HG03097 (cell line): ENCODE measurements around the gene NTHL1.
"Not testable (repeated sequence)": the region's sequence is repeated elsewhere in the genome, so short reads cannot be mapped to it uniquely, and the experiment has no call there.

ENCODE experiments used
- ATAC-seq: cut with Tn5 transposase; IDR thresholded peaks from one replicate; pipeline ENCODE4 v1.9.1; 2021; ENCODE audit not compliant: unreplicated experiment, low FRiP score

NTHL1 gene

DNA sequence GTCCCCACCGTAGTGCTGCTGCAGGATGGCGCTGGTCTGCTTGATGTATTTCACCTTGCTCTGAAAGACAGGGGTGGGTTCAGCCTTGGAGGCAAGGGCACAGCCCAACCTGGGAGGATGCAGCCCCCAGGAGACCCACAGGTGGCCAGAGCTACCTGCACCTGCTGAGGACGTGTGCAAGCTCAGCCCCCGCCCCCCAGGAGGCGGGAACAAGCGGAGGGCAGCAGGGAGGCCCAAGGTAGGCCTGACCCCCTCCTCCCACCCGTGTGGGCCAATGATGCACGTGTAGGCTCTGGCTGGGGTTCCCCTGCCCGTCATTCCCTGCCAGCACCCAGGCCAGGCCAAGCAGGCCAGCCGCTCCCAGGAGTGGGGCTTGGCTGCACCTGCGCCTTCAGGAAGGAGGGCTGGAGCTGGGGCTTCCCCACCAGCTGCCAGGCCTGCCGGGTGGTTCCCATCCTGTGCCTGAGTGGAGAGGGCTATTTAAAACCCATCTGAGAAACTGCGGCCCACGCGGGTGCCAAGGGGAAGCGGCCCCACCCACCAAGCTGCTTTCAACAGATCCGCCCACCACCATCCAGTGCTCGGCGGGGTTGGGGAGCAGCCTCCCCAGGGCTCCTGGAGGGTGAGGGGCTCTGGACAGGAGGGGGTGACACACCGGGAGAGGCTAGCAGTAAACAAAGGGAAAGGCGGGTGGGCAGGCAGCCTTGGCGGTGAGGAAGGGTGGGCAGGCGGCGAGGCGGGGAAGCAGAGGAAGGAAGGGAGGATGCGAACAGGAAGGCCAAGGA is 3.8 kb downstream of the NTHL1 start:
- no peak for ATAC-seq

DNA sequence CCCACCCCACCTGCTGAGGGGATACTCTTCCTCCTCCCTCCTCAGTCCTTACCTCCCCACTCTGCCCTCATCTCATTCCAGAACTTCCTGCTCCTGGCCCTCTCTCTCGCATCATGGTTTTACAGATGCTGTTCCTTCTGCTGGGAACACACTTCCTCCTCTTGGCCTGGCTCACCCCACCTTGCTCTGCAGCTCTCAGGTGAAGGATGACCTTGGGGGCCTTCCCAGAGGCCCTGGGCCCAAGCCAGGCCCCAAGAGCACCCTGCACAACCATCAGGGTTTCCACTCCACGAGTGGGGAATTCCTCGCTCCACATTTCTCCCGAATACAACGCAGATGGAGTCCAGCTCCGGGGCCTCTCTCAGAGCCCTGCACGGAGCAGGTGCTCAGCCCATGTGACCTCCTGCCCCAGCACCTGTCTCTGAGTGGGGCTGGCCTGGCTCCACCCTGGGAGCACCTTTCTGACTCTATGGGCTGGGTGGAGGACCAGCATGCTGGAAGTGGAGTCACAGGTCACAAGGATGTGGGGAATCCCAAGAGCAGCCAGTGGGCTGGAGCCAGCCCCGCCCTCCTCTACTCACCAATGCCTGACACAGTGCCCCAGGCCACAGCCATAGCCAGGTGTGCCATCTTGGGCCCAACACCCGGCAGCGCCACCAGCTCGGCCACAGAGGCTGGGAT is 4.5 kb downstream of the NTHL1 start:
- ATAC-seq: no peak

DNA sequence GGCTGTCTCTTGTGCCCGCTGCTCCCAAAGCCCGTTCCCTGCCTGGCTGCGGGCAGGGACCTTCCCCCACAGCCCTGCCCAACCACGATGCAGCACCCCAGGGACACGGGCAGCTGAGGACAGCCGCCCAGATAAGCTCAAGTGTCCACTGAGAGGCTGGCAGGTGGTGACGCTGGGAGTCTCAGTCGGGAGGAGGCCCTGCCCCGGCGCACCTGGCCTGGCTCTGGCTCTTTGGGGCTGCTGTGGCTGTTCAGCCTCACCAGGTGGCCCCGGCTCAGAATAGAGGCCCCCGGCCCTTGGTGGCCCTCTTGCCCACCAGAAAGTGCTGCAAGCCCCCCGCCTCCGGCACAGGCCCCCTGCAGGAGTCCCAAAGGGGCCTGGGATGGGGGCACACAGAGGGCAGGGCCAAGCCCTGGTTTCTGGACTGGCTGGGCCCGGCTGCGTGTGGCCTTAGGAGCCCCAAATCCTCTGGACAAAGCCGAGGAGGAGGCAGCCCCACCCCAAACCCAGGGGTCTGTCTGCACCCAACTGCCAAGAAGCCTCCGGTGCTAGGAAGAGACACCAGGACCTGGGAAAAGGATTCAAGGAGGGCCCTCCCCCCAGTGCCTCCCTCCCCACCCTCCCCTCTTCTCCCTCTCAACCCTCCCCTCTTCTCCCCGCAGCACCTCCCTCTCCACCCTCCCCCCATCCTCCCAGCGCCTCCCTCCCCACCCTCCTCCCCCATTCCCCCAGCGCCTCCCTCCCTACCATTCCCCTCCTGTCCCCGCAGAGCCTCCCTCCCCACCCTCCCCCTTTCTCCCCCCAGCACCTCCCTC is 5.3 kb downstream of the NTHL1 start:
- ATAC-seq: no peak

DNA sequence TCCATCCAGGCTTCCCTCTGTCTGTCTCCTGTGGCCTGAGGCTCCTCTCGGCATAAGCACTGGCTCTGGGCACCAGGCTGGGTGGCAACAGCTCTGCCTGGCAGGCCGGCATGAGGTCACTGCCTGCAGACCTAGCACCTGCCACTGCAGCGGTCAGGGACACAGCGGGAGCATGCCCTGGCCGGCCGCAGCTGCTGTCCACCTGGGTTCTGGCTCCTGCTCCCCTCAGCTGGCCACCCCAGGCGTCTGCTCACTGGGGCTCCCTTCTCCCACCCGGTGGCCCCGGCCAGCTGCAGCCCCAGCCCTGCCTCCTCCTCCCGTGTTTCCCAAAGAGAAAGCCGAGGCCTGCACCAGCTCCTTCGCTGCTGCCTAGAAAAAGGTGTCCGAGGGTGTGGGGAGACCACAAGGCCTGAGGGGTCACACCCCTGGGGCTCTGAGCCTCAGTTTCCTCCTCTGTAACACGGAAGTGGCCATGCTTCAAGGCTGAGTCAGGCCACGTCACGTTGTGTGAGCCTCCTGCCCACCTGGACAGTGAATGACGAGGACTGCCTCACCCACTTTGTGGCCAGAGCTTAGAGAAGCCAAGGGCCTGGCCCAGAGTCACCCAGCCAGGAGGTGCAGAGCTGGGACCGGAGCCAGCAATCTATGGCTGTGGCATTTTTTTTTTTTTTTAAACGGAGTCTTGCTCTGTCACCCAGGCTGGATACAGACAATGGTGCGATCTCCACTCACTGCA is 6.7 kb downstream of the NTHL1 start:
- no peak for ATAC-seq

DNA sequence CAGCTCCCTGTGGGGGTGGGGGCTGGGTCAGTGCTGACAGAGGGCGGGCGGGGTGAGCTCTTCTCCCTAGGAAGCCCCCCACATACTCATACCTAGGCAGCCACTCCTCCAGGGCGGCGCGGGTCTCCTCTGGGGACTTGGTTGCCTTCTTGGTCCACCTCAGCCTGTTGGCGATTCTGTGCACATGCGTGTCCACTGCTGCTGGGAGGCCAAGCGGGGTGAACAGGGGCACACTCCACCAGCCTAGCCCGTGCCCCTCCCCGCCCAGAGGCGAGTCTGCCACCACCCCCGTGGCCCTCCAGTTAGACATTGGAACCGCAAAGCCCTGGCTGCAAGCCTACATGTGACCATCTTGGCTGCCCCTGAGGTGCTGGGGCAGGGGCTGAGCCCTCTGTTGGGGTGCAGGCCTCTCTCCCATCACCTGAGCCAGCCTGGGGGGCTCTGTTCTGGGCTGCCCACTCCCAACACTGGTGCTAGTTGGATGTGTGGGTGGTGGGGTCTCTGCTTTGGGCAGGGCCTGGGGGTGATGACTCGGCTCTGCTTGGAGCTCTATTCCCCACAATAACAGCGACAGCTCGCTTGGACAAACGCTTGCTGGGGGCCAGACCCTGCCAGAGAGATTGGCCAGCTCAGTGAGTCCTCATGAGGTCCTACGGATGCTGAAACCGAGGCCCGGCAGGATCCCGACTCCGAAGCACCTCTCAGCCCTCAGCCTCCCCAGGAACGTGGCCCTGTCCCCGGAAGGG is 7.4 kb downstream of the NTHL1 start:
- no peak for ATAC-seq

DNA sequence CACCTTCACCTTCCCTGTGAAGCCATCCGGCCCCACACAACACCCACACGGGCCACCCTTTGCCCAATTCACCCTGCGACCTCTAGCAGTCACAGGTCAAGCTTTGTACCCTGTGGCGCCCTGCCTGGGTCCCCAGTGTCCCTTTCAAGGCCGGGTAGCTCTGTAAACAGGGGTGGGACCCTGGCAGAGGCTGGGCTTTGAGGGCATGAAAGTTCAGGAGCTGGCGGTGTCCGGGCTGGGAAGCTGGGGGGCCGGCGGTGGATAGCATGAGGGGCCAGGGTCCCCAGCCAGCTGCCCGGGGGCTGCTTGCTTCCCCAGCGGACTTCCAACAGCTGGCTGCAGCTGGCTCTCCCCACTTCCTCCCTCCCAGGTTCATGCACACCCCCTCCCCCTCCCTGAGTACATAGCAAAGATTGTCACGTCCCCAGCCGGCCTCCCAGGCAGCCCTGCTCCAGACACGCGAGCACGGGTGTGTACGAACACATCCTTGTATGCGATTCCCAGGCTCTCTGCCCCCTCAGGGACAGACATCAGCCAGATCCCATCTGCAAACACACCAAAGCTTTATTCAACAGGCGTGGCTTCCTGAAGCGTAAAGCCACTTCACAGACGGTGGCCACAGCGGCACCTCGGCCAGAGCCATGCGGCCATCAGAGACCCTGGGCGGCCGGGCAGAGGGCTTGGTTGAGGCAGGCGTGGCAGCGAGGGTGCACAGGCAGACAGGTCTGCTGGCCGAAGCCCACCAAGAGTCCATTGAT is 8.2 kb downstream of the NTHL1 start:
- no peak for ATAC-seq

DNA sequence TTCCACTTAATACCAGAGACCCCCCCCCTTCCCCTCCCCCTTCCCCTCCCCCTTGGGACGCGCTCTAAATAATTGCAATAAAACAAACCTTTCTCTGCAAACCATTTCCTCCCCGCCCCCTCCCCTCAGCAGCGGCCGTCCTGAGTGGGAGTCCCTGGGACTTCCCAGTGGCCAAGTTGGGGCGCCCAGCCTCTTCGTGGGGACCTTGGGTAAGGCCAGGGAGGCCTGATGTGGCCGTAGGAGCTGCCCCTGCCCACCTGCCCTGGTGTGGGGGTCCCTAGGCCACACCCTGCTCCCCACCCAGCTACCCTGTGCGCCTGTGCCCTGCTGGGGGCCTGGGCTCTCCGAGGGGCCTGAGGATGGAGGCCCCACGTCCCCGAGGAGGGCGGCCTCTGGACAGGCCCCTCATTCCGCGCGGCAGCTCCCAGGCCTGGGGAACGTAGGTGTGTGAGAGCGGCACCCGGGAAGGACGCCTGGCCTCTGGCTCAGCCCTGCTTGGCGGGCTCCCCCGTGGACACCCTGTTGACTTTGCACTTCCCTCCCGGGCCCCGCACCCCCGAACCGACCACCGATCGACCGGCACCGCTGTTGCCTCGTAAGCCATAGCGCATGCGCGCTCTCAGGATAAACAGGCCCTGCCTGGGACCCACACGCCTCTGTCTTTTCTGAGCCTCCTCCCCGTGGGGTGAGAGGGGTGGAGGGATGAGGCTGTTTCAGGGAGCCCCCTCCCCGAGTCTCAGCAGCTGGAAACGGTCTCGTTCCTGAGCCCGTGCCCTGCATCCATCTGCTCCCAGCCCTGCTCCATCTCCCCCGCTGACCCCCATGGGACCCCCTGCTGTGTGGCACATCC is 9.0 kb downstream of the NTHL1 start:
- no peak for ATAC-seq

DNA sequence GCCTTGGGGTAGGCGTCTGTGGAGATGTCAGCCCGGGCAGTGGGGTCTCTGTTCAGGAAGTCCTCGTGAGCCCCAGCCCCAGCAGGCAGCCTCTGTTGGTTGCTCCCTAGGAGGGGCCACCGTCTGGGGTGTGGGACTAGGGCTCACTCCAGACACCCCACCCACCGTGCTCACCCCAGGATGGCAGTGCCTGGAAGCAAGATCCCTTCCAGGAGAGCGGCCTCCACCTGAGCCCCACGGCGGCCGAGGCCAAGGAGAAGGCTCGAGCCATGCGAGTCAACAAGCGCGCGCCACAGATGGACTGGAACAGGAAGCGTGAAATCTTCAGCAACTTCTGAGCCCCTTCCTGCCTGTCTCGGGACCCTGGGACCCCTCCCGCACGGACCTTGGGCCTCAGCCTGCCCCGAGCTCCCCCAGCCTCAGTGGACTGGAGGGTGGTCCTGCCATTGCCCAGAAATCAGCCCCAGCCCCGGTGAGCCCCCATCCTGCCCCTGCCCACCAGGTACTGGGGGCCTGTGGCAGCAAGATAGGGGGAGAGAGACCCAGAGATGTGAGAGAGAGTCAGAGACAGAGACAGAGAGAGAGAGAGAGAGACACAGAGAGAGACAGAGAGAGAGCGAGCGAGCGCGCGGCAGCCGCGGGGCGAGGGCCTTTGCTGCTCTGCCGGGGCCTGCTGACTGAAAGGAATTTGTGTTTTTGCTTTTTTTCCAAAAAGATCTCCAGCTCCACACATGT is 9.8 kb downstream of the NTHL1 start:
- no peak for ATAC-seq

DNA sequence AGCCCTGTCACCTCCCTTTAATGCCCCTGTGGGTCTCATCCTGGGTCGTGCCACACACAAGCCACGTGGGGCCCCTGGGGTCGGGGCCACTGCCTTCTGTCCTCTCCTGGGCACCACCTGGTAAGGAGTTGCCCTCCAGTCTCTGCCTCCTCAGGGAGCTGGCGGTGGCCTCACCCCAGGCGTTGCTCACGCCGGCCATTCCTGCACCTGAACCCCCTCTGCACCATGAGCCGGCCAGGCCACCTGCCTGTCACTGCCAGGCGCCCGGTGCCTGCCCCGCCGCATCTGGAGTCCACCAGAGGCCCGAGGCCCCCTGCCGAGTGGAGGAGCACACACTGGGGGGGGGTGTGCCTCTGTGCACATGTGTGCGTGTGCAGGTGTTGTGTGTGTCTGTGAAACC is 10.5 kb downstream of the NTHL1 start:
- ATAC-seq: no peak

DNA sequence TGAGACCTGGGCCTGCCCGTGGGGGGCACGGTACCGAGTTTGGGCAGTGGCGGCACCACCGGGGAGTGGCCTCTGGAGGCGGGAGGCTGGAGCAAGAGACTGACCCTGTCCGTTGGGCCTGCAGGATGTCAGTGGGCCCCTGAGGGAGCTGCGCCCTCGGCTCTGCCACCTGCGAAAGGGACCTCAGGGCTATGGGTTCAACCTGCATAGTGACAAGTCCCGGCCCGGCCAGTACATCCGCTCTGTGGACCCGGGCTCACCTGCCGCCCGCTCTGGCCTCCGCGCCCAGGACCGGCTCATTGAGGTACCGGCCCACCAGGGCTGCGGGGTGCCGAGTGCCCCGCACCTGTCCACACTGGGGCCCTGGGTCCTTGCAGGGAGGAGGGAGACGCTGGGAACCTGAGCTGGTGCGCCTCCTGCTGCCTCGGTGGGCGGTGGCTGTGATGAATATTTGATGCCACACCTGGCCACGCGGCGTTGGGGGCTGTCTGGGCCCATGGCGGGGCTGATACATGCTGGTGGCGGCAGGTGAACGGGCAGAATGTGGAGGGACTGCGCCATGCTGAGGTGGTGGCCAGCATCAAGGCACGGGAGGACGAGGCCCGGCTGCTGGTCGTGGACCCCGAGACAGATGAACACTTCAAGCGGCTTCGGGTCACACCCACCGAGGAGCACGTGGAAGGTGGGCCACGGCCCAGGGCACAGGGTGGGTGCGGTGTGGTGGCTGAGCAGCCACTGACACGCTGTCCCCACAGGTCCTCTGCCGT is 11.3 kb downstream of the NTHL1 start:
- no peak for ATAC-seq

DNA sequence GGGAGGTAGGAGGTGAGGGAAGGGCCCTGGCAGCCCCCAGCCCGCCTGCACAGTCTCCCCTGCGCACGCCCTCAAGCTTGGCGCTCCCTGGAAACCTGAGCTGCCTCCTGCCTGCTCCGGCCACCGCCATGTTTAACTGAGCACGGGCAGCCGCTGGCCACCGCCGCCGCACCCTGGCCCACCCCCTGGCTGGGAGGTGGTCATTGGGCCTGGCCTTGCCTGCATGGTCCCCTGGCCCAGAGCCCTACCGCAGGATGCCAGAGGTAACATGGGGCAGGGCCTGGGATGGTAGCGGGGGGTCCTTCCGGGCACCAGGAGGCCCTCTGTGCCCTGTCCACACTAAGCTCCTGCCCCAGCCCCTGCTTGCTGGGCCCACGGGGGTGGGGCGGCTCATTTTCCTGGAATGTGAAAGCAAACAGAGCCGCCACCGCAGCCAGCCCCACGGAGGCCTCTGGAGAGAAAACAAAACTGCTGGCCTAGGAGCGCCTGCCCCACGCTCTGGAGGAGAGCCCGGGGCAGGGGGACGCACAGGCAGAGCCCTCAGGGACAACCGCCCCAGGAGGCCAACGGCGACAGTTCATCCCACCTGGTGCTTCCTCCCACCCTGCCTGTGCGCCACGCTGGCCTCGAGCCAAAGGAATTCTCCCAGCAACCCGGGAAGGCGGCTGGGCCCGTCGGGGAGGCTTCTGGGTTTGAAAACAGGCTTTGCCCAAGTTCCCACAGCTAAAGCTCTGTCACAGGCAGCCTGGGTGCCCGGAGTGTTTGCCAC is 12.0 kb downstream of the NTHL1 start:
- no peak for ATAC-seq

DNA sequence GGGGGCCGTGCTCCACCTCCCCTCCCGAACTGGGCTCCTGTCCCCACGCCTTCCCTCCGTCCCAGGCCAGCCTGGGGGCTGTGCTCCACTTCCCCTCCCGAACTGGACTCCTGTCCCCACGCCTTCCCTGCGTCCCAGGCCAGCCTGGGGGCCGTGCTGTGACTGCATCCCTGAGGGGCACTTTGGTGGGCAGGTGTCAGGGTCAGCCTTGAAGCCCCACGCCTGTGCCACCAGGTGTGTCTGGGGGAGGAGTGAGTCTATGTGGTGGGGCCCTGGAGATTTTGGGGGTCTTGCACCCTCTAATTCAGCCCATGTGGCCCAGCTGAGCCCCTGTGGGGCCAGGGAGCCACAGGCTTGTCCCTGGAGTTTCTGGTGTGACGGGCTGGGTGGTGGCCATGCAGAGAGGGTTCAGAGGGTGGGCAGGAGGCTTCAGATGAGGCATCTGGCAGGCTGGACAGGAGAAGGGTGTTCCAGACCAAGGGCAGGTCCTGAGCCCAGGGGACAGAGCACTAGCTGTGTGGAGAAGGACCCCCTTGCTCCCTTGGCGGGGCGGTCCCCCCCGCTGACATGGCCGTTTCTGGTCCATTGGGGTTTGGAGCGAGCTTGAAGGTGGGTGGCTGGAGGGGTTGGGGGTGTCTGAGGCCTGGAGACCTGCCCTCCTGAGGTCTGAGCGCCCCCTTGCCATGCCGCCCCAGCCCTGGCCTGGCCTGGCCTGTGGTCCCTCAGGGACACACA is 12.8 kb downstream of the NTHL1 start:
- no peak for ATAC-seq

DNA sequence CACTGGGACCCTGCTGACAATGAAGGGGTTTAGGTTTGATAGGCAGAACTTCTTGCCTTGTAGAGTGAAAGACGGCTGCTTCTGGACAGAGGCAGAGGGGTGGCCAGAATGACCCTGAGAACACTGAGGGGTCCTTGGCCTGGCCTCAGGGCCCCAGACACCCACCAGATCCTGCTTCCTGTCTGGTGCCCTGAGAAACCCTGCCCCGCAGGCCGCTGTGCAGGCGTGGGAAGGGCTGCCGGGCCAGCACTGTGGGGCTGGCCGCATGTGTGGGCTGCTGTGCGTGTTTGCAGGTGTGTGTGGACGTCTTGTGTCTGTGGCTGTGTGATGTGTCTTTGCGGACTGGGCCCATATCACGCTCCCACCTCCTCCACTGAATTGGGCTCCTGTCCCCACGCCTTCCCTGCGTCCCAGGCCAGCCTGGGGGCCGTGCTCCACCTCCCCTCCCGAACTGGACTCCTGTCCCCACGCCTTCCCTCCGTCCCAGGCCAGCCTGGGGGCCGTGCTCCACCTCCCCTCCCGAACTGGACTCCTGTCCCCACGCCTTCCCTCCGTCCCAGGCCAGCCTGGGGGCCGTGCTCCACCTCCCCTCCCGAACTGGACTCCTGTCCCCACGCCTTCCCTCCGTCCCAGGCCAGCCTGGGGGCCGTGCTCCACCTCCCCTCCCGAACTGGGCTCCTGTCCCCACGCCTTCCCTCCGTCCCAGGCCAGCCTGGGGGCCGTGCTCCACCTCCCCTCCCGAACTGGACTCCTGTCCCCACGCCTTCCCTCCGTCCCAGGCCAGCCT is 13.5 kb downstream of the NTHL1 start:
- ATAC-seq: not testable (repeated sequence)

DNA sequence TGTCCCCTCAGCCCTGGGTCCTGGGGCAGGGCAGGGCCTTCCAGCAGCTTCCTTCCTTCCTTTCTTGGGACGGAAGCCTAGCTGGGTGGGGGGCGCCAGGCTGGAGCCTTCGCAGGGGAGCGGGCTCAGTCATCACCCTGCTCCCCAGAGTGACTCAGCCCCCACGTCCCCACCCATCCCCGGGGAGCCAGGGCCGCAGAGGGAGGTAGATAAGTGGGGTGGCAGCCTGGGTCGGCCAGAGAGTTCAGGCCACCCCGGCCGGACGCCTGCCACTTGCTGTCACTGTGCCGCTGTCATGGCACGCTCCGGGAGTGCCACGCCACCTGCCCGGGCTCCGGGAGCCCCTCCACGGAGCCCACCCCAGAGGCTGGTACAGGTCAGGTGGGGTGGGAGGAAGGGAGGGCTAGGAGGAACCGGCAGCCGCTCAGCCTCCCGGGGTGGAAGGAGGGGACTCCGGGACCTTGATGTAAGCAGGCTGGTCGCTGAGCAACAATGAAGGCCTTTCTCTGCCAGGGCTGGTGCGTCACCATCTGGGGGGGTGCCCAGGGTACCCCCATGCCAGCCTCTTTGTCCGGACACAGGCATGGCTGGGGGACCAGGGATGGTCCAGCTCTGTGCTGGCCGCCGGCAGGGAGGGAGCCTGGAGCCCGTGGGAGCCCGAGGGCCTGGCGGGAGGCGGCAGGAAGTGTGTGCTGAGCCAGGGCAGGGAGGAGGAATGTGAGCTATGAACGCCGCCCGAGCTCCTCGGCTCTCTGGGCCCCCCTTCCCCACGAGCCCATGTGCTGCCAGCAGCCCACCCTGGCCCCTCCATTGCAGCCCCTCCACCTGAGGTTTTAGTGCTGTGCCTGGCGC is 14.4 kb downstream of the NTHL1 start:
- ATAC-seq: no peak
